Left ventricle myocardium inferior (tissue), 1 donor: Measurements from ENCODE around the gene TMIE. TPM values are rescaled to one million over a fixed set of nuclear protein-coding genes. Genes with fewer than 3 reads are reported as not detected.
A peak's percentile ranks its signal among the peaks of the same experiment; 100 is the strongest.

Experiments used
- DNase-seq: peaks from one replicate; pipeline ENCODE4 v3.0.0-alpha.2; 2020
- H3K27ac ChIP-seq: fragments of 200-600 bp; replicated peaks from 2 replicates; pipeline ENCODE4 v1.8.0; 2021
- H3K27me3 ChIP-seq: fragments of 200-600 bp; 2 replicates; pipeline ENCODE4 v1.8.0; 2021; ENCODE audit warnings: low read depth
- H3K36me3 ChIP-seq: fragments of 200-600 bp; 2 replicates; pipeline ENCODE4 v1.8.0; 2021
- H3K4me1 ChIP-seq: fragments of 200-600 bp; 2 replicates; pipeline ENCODE4 v1.8.0; 2021
- H3K4me3 ChIP-seq: fragments of 200-600 bp; 2 replicates; pipeline ENCODE4 v1.8.0; 2021; ENCODE audit warnings: mild to moderate bottlenecking, moderate library complexity
- H3K9me3 ChIP-seq: fragments of 200-600 bp; replicated peaks from 2 replicates; pipeline ENCODE4 v1.8.0; 2021
- CTCF ChIP-seq: fragments of 200-600 bp; IDR thresholded peaks from 2 replicates; pipeline ENCODE4 v1.8.0; 2021; ENCODE audit warnings: antibody characterized with exemption, mild to moderate bottlenecking, borderline replicate concordance
- intact Hi-C: fragments of 100-400 bp; cut with micrococcal nuclease; formaldehyde crosslinking; loops from one replicate; pipeline ENCODE4 v1.11.0; 2022
- total RNA-seq: library from RNA; stranded (reverse); fragmentation: NEBNext Ultra II Directional; extraction: Animal tissue kit (Norgen Biotek cat#: 25700); gene quantifications from one replicate; pipeline ENCODE4 v1.2.1, GENCODE V29; 2021
- donor health status: DM: no; HTN: yes; CAD: no; lungs with severe emphysema.

TMIE gene
- total RNA-seq, 1 donor from 2014 or later, result 1.5 TPM

GRCh38 chr3:46693892-46694226, 7.3 kb upstream of the TMIE start:
- intact Hi-C loops, result no loop called here
- DNase-seq, result no peak
- TF ChIP-seq CTCF, result no peak
- Histone ChIP-seq H3K4me3 (peak overlapping the region; percentile 91), H3K36me3 (peaks cover 5% of the 10 kb centered on the region), H3K9me3 (no peaks in the 10 kb centered on the region), H3K27ac (peak overlapping the region; percentile 96), H3K4me1 (peaks cover 87% of the 10 kb centered on the region), H3K27me3 (no peaks in the 10 kb centered on the region)

DNA sequence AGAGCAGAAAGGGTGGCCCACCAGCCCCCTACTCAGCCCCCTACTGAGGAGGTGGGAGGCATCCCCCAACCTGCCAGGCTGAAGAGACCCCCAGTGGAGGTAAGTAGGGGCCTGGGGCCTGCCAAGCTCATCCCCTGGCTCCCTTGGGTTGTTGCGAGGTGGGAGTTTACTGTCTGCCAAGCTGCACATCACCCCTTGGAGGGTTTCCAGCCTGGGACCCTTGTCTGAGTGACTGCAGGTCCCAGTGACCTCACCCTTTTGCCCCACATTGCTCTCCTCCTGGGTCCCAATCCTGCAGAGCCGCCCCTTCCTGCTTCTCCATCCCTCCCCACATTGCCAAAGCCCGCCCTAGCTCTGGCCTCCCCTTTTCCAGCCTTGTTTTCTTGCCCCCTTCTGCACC, 6.7 kb upstream of the TMIE start:
- H3K27ac ChIP-seq, result peak overlapping the region; percentile 96
- H3K4me3 ChIP-seq, result no peak overlapping the region
- H3K4me1 ChIP-seq, result peaks cover 88% of the 10 kb centered on the region
- no peak for TF ChIP-seq CTCF
- DNase-seq, result no peak
- H3K9me3 ChIP-seq, result no peaks in the 10 kb centered on the region
- H3K27me3 ChIP-seq, result no peaks in the 10 kb centered on the region
- H3K36me3 ChIP-seq, result no peaks in the 10 kb centered on the region
- intact Hi-C loops, result no loop called here

- Histone ChIP-seq H3K27ac (peak overlapping the region; percentile 96), H3K4me1 (peaks cover 88% of the 10 kb centered on the region), H3K9me3 (no peaks in the 10 kb centered on the region), H3K36me3 (no peaks in the 10 kb centered on the region), H3K4me3 (no peak overlapping the region), H3K27me3 (no peaks in the 10 kb centered on the region)
- peak; percentile 70 for DNase-seq
- TF ChIP-seq CTCF, result peak; percentile 38
- intact Hi-C loops, result no loop called here
Measured at GRCh38 chr3:46695177-46695961, 5.8 kb upstream of the TMIE start.

DNA sequence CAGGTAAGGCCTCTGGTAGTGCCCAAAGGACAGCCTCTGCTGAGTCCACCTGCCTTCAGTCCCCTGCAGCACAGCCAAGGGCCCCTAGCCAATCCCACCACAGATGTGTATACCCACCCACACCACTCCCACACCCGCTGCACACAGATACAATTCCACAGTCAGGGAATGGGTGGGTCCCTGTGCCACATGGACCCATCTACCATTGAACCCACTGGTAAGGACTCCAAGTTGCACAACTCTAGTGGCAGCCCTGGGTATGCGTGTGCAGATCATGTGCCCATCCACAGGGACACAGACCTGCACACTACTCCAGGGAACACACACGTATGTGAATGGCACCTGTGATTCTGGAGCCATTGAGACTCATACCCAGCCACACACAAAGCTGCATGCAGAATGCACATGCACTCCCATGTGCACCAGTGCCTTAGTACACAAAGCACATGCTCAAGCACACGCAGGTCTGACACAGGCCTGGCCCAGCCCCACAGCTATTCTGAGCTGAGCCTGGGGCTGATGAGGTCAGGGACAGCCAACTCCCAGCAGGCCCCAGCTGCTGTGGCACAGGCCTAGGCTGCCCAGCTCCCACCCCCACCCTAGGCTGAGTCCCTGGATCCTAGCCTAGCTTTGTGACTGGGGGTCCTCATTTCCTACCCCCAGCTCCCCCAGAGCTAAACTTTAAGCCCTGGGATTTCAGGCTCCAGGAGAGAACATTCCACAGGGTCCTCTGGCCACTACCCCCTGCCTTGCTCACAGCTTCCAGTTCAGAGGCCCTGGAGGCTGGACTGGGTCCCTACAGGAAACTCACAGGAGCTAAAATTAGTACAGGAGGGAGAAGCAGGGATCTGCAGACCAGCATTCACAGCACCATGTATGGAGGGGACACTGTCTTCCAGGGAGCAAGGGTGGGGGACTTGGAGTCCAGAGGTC, 5.0 kb upstream of the TMIE start:
- TF ChIP-seq CTCF, result peak; percentile 49
- Histone ChIP-seq H3K9me3 (no peaks in the 10 kb centered on the region), H3K4me3 (no peak overlapping the region), H3K27ac (peak overlapping the region; percentile 96), H3K27me3 (no peaks in the 10 kb centered on the region), H3K36me3 (no peaks in the 10 kb centered on the region), H3K4me1 (peaks cover 88% of the 10 kb centered on the region)
- peak; percentile 75 for DNase-seq
- intact Hi-C loops, result no loop called here

DNA sequence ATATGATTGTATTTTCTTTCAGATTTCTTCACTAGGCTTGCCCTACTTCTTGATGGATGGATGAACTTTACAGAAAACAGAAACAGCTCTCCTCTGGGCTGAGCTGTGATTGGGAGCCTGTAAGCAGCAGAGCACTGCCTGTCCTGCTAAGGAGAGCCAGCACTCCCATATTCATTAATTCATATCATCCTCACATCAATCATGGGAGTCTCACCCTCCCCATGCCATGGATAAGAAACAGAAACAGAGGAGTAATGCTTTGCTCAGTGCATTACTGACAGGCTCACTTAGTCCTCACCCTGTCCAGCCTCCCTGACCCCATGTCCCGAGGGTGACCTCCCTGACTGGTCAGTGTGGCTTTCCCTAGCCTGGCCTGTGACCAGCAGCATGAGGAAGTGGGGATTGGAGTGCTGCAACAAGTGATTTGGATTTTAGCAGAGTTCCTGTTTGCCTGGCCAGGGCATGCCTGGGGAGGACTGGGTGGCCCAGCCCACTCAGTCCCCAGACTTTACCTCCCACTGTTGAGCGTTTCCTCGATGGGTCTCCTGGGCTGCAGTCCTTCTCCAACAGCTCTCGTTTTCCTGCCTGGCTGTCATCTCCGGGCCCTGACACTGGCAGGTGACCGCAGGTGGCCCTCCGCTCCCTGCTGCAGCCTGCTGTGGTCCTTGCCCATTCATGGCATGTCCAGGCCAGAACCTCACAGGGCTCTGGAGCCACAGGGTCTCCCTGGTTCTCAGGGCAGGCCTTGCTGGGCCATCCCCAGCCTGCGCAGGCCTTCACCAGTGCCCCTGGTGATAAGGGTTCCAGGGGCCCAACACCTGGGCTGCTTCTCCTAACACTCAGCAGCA, 1.3 kb upstream of the TMIE start:
- intact Hi-C loops, result no loop called here
- Histone ChIP-seq H3K36me3 (no peaks in the 10 kb centered on the region), H3K4me3 (no peak overlapping the region), H3K4me1 (peaks cover 59% of the 10 kb centered on the region), H3K27ac (peak overlapping the region; percentile 59), H3K27me3 (no peaks in the 10 kb centered on the region), H3K9me3 (no peaks in the 10 kb centered on the region)
- DNase-seq, result peak; percentile 71
- no peak for TF ChIP-seq CTCF
